Thyroid gland (tissue), 4 donors: ENCODE measurements around the gene DENND1A. TPM values are rescaled to one million over a fixed set of nuclear protein-coding genes. Genes with fewer than 3 reads are reported as not detected.

Source experiments
- DNase-seq, 2 donors: peaks; one replicate each; pipeline ENCODE4 v3.0.0-alpha.2; 2019
- H3K27ac ChIP-seq, 3 donors: fragments of 200-600 bp; sonication (generic); 1 replicate in 2 of 3; 2 replicates in 1 of 3; pipeline ENCODE4 v1.5.1; 2016 to 2019; ENCODE audit warnings: mild to moderate bottlenecking in 1 of 3, moderate library complexity in 1 of 3
- H3K27me3 ChIP-seq: fragments of 200-600 bp; sonication (generic); one replicate; pipeline ENCODE4 v1.5.1; 2019
- H3K36me3 ChIP-seq, 2 donors: fragments of 200-600 bp; sonication (generic); one replicate each; pipeline ENCODE4 v1.5.1; 2016 to 2019
- H3K4me1 ChIP-seq, 2 donors: fragments of 200-600 bp; sonication (generic); one replicate each; pipeline ENCODE4 v1.5.1; 2017 to 2019
- H3K4me3 ChIP-seq, 3 donors: fragments of 200-600 bp; sonication (generic); replicated peaks in 1 of 3; 1 replicate in 2 of 3; 2 replicates in 1 of 3; pipeline ENCODE4 v1.5.1; 2016; ENCODE audit warnings: mild to moderate bottlenecking in 1 of 3
- H3K9me3 ChIP-seq: fragments of 200-600 bp; sonication (generic); one replicate; pipeline ENCODE4 v1.5.1; 2017
- POLR2A ChIP-seq, 2 donors: fragments of 450-650 bp; IDR thresholded peaks; one replicate each; pipeline ENCODE4 v1.6.1; 2017; ENCODE audit warnings: antibody characterized with exemption in 2 of 2, mild to moderate bottlenecking in 2 of 2, moderate library complexity in 1 of 2
- WGBS, 2 donors: methylation state at CpG; one replicate each; pipeline ENCODE4 v1.1.5; 2017; 5-methylcytosine and 5-hydroxymethylcytosine counted together
- intact Hi-C: fragments of 100-400 bp; cut with DNase I; formaldehyde crosslinking; loops from one replicate; pipeline ENCODE4 v1.15.1; 2023
- total RNA-seq, 4 donors: library from RNA; depleted of rRNA; stranded (reverse); fragments of >200 nt; gene quantifications; one replicate each; pipeline ENCODE4 v1.2.3, GENCODE V29; 2016
- TF ChIP-seq, protein P1 (sequence below), 6 experiments: fragments of 200-600 bp in 3 of 6; fragments of 450-650 bp in 3 of 6; sonication (generic) in 3 of 6; IDR thresholded peaks; one replicate each; pipeline ENCODE4 v1.5.1; 2016 to 2019; ENCODE audit warnings: antibody characterized with exemption in 6 of 6, mild to moderate bottlenecking in 2 of 6, inconsistent platforms in 1 of 6, moderate library complexity in 1 of 6

The DENND1A gene
- total RNA-seq, 4 donors from 2014 or later = 18.8 to 34.4 (median 28.2) TPM

DNA sequence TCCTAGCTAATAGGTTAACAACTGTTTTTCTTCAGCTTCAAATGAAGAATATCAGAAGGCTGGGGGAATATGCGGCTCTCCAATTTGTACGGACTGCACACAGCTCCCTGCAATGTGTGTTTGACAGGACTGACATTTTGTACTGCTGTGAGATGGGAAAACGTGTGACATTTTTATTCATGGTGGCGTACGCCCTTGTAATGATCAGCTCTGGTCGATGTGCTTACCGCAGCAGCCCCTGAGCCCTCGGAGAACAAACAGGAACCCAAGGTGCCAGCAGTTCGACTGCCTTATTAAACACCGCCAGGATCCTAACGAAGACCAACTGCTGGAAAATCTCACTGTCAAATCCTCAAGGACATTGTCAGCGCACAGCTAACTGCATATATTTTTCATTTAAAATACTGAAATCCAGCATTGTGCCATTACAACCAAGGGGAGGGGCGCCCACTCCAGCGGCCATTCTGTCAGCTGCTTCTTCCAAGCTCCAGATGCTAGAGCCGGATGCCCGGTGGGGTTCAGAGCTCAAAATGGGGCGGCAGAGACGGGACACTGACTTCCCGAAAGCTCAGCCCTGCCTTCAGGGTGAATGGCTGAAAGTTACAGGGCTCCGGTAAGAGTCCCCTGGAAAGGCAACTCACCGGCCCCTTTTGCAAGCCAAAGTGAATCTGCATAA, 507.2 kb downstream of the DENND1A start:
- H3K4me3 ChIP-seq = no peak overlapping the region
- H3K9me3 ChIP-seq = no peaks in the 10 kb centered on the region
- intact Hi-C loops = no loop called here
- TF ChIP-seq POLR2A (IDR thresholded peaks at IDR 0.05) = no peak
- TF ChIP-seq, protein P1, sequence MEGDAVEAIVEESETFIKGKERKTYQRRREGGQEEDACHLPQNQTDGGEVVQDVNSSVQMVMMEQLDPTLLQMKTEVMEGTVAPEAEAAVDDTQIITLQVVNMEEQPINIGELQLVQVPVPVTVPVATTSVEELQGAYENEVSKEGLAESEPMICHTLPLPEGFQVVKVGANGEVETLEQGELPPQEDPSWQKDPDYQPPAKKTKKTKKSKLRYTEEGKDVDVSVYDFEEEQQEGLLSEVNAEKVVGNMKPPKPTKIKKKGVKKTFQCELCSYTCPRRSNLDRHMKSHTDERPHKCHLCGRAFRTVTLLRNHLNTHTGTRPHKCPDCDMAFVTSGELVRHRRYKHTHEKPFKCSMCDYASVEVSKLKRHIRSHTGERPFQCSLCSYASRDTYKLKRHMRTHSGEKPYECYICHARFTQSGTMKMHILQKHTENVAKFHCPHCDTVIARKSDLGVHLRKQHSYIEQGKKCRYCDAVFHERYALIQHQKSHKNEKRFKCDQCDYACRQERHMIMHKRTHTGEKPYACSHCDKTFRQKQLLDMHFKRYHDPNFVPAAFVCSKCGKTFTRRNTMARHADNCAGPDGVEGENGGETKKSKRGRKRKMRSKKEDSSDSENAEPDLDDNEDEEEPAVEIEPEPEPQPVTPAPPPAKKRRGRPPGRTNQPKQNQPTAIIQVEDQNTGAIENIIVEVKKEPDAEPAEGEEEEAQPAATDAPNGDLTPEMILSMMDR (IDR thresholded peaks at IDR 0.05) = no peak
- no peaks in the 10 kb centered on the region for H3K27me3 ChIP-seq
- no peak overlapping the region for H3K27ac ChIP-seq
- no peak for DNase-seq
- 90 to 91% methylated on average over 19 to 21 of the region's 21 CpGs for WGBS, 2 donors
- peaks cover 0 to 3% of the 10 kb centered on the region in 2 donors for H3K36me3 ChIP-seq
- peaks cover 5 to 24% of the 10 kb centered on the region in 2 donors for H3K4me1 ChIP-seq

DNA sequence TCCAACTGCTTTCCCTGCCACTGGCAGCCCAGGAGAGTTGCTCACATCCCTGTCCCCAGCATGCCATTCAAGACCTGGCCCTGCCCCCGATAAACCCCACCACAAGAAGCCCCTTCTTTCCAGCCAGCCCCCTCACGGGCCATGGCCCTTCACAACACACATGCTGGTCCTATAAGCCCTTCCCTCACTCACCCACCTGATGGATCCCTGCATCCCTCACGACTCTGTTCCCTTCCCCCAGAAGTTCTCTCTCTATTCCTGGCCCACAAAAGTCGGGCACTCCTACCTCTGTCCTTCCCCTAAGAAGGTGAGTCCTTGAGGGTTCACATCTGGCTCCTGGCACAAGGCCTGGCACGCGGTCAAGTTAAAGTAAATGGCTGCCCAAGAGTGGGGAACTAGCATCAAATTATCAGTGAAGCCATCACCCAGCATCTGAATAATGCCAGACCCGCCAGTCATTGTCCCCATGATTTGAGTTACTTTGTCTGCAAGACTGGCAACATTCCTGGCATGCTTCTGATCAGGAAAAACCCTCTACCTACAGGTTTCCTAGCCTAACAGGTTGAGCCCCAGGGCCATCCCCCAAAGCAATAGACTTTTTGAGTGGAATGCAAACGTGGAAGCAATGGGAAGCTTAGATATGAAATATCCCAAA, 508.0 kb downstream of the DENND1A start:
- Histone ChIP-seq H3K36me3 (peaks cover 0 to 3% of the 10 kb centered on the region in 2 donors), H3K27me3 (no peaks in the 10 kb centered on the region), H3K4me1 (peaks cover 5 to 24% of the 10 kb centered on the region in 2 donors), H3K4me3 (no peak overlapping the region), H3K27ac (no peak overlapping the region), H3K9me3 (no peaks in the 10 kb centered on the region)
- DNase-seq = no peak
- no peak for TF ChIP-seq POLR2A (IDR thresholded peaks at IDR 0.05)
- TF ChIP-seq, protein P1 (IDR thresholded peaks at IDR 0.05) = no peak
- intact Hi-C loops = no loop called here
- 88 to 90% methylated on average over 8 of the region's 8 CpGs for WGBS, 2 donors

DNA sequence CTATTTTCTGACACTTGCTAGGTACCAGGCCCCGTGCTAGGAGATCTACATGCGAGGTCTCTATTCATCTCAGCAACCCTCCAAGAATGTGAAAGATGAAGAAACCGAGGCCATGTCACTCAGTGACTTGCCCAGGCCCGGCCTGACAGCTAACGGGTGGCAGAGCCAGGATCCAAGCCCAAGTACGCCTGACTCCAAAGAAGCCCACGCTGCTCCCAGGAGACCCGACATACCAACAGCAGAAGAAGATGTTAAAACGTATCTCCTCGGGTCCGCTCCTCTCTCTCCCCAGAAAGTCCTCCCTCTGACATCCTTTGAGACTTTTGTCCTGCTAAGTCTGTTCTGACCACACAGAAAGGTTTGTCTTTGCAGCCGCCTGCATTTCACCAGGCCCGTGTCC, 508.7 kb downstream of the DENND1A start:
- TF ChIP-seq, protein P1 (IDR thresholded peaks at IDR 0.05) = no peak
- TF ChIP-seq POLR2A (IDR thresholded peaks at IDR 0.05) = no peak
- WGBS, 2 donors = 94% methylated on average over 12 to 13 of the region's 13 CpGs
- Histone ChIP-seq H3K27me3 (no peaks in the 10 kb centered on the region), H3K4me3 (no peak overlapping the region), H3K9me3 (no peaks in the 10 kb centered on the region), H3K36me3 (peaks cover 0 to 3% of the 10 kb centered on the region in 2 donors), H3K27ac (no peak overlapping the region), H3K4me1 (peaks cover 5 to 24% of the 10 kb centered on the region in 2 donors)
- no peak for DNase-seq
- intact Hi-C loops = no loop called here

DNA sequence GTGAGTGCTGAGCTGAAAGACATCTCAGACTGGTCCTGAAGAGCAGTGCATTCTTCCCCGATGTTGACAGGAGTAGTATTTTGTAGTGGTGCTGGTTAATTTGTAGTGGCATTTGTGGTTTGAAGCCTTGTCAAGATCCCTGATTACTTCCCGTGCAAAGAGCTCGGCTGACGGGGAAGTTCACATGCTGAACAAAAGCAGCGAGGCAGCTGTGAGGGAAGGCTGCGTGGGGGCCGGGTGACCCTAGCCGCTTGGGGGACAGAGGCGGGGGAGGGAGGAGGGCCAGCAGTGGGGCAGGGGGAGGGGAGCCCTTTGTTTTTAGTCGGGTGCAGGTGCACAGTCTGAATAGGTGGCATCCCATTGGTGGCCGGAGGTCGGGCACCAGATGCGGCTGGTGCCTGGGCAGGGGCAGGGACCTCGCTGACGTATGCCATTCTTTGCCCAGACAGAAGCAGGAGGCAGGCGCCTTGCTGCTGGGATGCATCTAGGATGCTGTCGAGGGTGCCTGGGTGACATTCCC, 509.3 kb downstream of the DENND1A start:
- Histone ChIP-seq H3K9me3 (no peaks in the 10 kb centered on the region), H3K27ac (no peak overlapping the region), H3K4me3 (no peak overlapping the region), H3K36me3 (peaks cover 0 to 3% of the 10 kb centered on the region in 2 donors), H3K4me1 (peaks cover 2 to 24% of the 10 kb centered on the region in 2 donors), H3K27me3 (no peaks in the 10 kb centered on the region)
- no peak for DNase-seq
- TF ChIP-seq, protein P1 (IDR thresholded peaks at IDR 0.05) = no peak
- no peak for TF ChIP-seq POLR2A (IDR thresholded peaks at IDR 0.05)
- intact Hi-C loops = no loop called here
- 84 to 85% methylated on average over 17 of the region's 17 CpGs for WGBS, 2 donors
